Activated naive CD8-positive, alpha-beta T cell treated with anti-CD3 and anti-CD28 coated beads for 36 hours (primary cell): Measurements from ENCODE around the gene NCOR2. TPM values are rescaled to one million over a fixed set of nuclear protein-coding genes. Genes with fewer than 3 reads are reported as not detected.

ENCODE experiments used
- DNase-seq: peaks from one replicate; pipeline ENCODE4 v3.0.0; 2021
- H3K27ac Mint-ChIP-seq: one replicate; pipeline ENCODE4 v1.8.0; 2022; ENCODE audit warnings: mild to moderate bottlenecking, moderate library complexity, mixed read lengths
- H3K27me3 Mint-ChIP-seq: one replicate; pipeline ENCODE4 v1.8.0; 2022; ENCODE audit warnings: mild to moderate bottlenecking, mixed read lengths
- H3K36me3 Mint-ChIP-seq: one replicate; pipeline ENCODE4 v1.8.0; 2021; ENCODE audit warnings: mild to moderate bottlenecking, mixed read lengths
- H3K4me1 Mint-ChIP-seq: one replicate; pipeline ENCODE4 v1.8.0; 2021; ENCODE audit warnings: mixed read lengths
- H3K4me3 Mint-ChIP-seq: one replicate; pipeline ENCODE4 v1.8.0; 2022; ENCODE audit warnings: mild to moderate bottlenecking, moderate library complexity, mixed read lengths
- H3K9me3 Mint-ChIP-seq: one replicate; pipeline ENCODE4 v1.8.0; 2022; ENCODE audit warnings: mixed read lengths
- total RNA-seq, 2 experiments: library from RNA; stranded (reverse); gene quantifications; one replicate each; pipeline ENCODE4 v1.2.3, GENCODE V29; 2021

NCOR2 gene
- total RNA-seq, 2 experiments from 2014 or later: 106 to 112 TPM

GRCh38 chr12:124562018-124562795, 5.2 kb downstream of the NCOR2 start:
- H3K27ac Mint-ChIP-seq: no peak overlapping the region
- H3K4me1 Mint-ChIP-seq: peaks cover 34% of the 10 kb centered on the region
- peaks cover 1% of the 10 kb centered on the region for H3K36me3 Mint-ChIP-seq
- H3K4me3 Mint-ChIP-seq: no peak overlapping the region
- no peak for DNase-seq
- no peaks in the 10 kb centered on the region for H3K9me3 Mint-ChIP-seq
- H3K27me3 Mint-ChIP-seq: no peaks in the 10 kb centered on the region

DNA sequence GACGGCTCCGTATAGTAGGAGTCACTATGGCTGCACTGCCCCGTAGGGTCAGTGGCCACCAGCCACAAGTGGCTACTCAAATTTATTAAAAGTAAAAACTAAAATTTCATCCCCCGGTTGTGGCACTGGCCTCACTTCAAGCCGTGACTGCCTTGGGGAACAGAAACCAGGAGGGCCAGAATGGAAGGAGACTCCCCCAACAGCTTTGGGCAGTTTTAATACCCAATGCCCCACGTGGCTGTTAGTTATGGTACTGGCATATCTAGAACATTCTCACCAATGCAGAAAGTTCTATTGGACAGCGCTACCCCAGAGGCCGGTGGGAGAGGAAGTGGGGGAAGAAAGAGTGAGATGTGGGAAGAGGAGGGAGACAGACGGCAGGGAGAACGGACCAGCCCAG, 6.2 kb downstream of the NCOR2 start:
- DNase-seq: no peak
- no peak overlapping the region for H3K27ac Mint-ChIP-seq
- H3K4me1 Mint-ChIP-seq: peaks cover 35% of the 10 kb centered on the region
- H3K36me3 Mint-ChIP-seq: peaks cover 1% of the 10 kb centered on the region
- H3K9me3 Mint-ChIP-seq: no peaks in the 10 kb centered on the region
- H3K27me3 Mint-ChIP-seq: no peaks in the 10 kb centered on the region
- no peak overlapping the region for H3K4me3 Mint-ChIP-seq

GRCh38 chr12:124560146-124560890, 7.1 kb downstream of the NCOR2 start:
- Mint-ChIP-seq H3K4me3 (no peak overlapping the region), H3K9me3 (no peaks in the 10 kb centered on the region), H3K27me3 (no peaks in the 10 kb centered on the region), H3K27ac (no peak overlapping the region), H3K4me1 (peaks cover 33% of the 10 kb centered on the region), H3K36me3 (peaks cover 1% of the 10 kb centered on the region)
- no peak for DNase-seq

GRCh38 chr12:124559182-124560017, 8.0 kb downstream of the NCOR2 start:
- Mint-ChIP-seq H3K4me1 (peaks cover 36% of the 10 kb centered on the region), H3K36me3 (peaks cover 1% of the 10 kb centered on the region), H3K9me3 (no peaks in the 10 kb centered on the region), H3K4me3 (no peak overlapping the region), H3K27me3 (no peaks in the 10 kb centered on the region), H3K27ac (no peak overlapping the region)
- DNase-seq: no peak

GRCh38 chr12:124558313-124558712, 9.1 kb downstream of the NCOR2 start:
- peaks cover 38% of the 10 kb centered on the region for H3K4me1 Mint-ChIP-seq
- no peaks in the 10 kb centered on the region for H3K9me3 Mint-ChIP-seq
- no peaks in the 10 kb centered on the region for H3K27me3 Mint-ChIP-seq
- DNase-seq: no peak
- no peak overlapping the region for H3K27ac Mint-ChIP-seq
- H3K36me3 Mint-ChIP-seq: peaks cover 3% of the 10 kb centered on the region
- no peak overlapping the region for H3K4me3 Mint-ChIP-seq

- Mint-ChIP-seq H3K9me3 (no peaks in the 10 kb centered on the region), H3K36me3 (peaks cover 3% of the 10 kb centered on the region), H3K27ac (no peak overlapping the region), H3K27me3 (no peaks in the 10 kb centered on the region), H3K4me1 (peaks cover 42% of the 10 kb centered on the region), H3K4me3 (no peak overlapping the region)
- DNase-seq: no peak
Measured at GRCh38 chr12:124557518-124558223, 9.7 kb downstream of the NCOR2 start.

DNA sequence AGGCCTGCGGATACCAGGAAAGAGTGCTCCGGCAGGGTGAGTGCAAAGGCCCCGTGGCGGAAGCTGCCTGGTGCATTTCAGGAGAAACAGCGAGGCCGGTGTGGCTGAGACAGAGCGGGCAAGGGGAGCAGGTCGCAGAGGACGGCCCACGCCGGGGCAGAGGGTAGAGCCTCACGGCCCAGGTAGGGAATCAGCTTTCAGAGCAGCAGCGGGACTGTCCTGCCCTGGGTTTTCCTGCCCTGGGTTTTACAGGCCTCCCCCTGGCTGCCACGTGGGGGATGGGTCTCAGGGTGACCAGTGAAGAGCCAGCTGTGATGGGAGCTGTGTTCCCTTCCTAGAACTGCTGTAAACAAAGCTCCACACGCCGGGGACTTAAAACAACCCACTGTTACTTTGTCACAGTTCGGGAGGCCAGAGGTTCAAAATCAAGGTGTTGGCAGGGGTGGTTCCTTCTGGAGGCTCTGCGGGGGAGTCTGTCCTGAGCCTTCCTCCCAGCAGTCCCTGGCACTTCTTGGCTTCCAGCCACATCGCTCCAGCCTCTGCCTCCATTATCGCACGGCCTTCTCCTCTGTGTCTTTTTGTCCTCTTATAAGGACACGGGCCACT, 10.4 kb downstream of the NCOR2 start:
- Mint-ChIP-seq H3K4me1 (peaks cover 41% of the 10 kb centered on the region), H3K27ac (no peak overlapping the region), H3K4me3 (no peak overlapping the region), H3K36me3 (peaks cover 3% of the 10 kb centered on the region), H3K27me3 (no peaks in the 10 kb centered on the region), H3K9me3 (no peaks in the 10 kb centered on the region)
- no peak for DNase-seq

DNA sequence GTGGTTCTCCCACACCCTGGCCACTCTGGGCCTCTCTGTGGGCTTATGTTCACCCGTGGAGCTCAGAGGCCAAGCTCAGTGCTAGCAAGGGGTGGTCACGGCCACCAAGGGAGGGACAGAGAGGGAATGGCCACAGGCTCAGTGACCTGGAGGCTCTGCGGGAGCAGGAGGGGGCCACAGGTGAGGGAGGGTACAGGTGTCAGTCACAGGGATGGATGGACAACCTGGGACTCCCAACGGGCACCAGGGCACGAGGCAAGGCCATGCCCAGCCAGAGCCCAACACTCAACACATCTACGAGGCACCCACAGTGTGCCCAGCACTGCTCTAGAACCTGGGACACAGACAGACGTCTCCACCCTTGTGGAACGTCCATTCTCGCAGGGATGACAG, 11.3 kb downstream of the NCOR2 start:
- H3K4me1 Mint-ChIP-seq: peaks cover 46% of the 10 kb centered on the region
- no peaks in the 10 kb centered on the region for H3K27me3 Mint-ChIP-seq
- no peak overlapping the region for H3K27ac Mint-ChIP-seq
- no peaks in the 10 kb centered on the region for H3K9me3 Mint-ChIP-seq
- H3K4me3 Mint-ChIP-seq: no peak overlapping the region
- DNase-seq: no peak
- H3K36me3 Mint-ChIP-seq: peaks cover 3% of the 10 kb centered on the region

DNA sequence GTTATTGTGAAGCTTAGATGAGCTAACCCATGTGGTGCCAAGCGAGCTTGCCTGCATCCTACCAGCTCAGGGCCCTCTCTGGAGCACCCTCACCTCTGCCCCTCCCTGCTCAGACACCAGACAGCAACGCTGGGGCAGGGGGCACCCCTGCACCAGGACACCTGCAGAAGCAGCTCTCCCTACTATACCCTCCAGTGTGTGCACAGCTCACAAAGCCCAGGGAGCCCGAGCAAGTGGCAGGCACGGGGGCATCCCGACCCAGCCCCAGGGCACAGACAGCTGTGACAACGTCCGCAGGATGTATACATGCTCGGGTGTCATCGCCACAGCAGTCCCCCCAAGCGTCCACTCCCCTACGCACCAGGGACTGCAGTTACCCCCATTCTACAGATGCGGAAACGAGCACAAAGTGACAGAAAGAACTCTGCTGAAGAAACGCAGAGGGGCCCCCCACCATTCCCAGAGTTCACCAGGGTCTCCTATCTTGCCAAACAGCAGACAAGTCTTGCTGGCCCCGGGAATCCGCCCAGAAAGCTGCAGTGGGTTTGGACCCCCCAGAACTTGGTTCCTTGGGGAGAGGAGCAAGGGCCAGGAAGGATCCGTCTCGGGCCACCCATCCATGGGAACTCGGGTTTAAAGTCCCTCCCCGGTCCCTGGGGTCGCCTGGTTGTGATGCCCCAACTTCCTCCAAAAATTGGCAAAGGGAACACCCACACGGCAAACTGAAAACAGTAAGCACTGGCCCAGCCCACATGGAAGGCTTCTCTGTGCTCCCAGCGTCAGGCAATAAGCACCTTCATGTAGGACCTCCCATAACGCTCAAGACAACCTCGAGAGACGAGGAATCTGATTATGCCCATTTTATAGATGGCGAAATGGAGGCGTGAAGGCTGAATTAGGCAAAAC, 12.0 kb downstream of the NCOR2 start:
- no peak overlapping the region for H3K27ac Mint-ChIP-seq
- no peak overlapping the region for H3K4me3 Mint-ChIP-seq
- no peak for DNase-seq
- H3K27me3 Mint-ChIP-seq: no peaks in the 10 kb centered on the region
- peaks cover 2% of the 10 kb centered on the region for H3K36me3 Mint-ChIP-seq
- H3K4me1 Mint-ChIP-seq: peaks cover 49% of the 10 kb centered on the region
- H3K9me3 Mint-ChIP-seq: no peaks in the 10 kb centered on the region

DNA sequence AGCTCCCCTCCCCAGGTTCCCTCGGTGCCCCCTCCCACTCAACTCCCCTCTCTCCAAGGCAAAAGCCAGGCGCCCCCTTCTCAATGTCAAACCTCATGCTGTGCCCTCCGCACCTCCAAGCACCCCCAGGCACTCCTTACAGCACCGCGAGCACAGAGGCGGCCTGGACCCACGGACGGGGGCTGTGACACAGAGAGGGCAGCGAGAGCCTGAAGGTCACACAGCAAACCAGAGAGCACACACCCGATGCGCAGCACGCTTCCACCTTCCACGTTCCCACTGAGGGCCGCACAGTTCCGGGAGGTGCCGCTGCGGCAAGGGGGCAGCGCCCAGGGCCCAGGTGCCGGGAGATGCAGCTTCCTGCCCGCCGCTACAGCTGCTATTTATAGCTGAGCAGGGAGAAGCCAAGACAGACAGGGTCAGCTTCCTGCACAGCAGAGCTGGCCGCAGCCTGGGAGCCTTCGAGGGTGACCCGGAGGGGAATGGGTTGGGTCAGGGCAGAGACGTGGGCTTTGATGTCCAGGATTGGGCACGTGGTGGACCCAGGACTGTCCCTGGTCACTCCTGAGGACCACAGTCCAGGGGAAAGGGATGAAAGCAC, 12.9 kb downstream of the NCOR2 start:
- H3K36me3 Mint-ChIP-seq: peaks cover 2% of the 10 kb centered on the region
- H3K27ac Mint-ChIP-seq: no peak overlapping the region
- H3K27me3 Mint-ChIP-seq: no peaks in the 10 kb centered on the region
- H3K9me3 Mint-ChIP-seq: no peaks in the 10 kb centered on the region
- H3K4me1 Mint-ChIP-seq: peaks cover 56% of the 10 kb centered on the region
- DNase-seq: no peak
- H3K4me3 Mint-ChIP-seq: no peak overlapping the region

DNA sequence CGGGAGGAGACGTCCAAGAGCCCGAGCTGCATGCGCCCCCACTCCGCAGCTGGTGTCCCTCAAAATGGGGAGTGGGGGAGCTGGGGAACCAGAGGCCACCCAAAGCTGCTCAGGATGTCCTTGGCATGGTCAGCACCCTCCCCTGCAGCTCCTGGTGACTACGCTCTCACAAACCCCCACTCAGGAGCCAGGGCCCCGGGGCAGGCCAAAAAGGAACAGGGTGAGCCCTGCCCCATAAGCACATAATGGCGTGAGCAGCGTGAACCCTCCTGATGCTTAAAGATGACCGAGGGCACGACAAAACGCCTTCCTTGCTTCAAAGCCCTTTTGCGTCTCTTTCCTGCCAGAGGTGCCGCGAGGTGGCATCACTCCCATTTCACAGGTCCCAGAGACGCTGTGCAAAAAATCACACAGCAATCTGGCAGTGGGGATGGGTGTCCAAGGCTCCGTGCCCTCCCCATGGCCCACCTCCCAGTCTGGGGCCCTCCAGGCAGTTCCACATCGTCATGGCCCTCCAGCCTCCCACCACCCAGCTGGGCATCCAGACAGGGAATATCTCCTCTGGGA, 13.5 kb downstream of the NCOR2 start:
- Mint-ChIP-seq H3K36me3 (peaks cover 2% of the 10 kb centered on the region), H3K4me3 (peak overlapping the region; percentile 22), H3K27me3 (no peaks in the 10 kb centered on the region), H3K9me3 (no peaks in the 10 kb centered on the region), H3K4me1 (peaks cover 57% of the 10 kb centered on the region), H3K27ac (no peak overlapping the region)
- DNase-seq: no peak

DNA sequence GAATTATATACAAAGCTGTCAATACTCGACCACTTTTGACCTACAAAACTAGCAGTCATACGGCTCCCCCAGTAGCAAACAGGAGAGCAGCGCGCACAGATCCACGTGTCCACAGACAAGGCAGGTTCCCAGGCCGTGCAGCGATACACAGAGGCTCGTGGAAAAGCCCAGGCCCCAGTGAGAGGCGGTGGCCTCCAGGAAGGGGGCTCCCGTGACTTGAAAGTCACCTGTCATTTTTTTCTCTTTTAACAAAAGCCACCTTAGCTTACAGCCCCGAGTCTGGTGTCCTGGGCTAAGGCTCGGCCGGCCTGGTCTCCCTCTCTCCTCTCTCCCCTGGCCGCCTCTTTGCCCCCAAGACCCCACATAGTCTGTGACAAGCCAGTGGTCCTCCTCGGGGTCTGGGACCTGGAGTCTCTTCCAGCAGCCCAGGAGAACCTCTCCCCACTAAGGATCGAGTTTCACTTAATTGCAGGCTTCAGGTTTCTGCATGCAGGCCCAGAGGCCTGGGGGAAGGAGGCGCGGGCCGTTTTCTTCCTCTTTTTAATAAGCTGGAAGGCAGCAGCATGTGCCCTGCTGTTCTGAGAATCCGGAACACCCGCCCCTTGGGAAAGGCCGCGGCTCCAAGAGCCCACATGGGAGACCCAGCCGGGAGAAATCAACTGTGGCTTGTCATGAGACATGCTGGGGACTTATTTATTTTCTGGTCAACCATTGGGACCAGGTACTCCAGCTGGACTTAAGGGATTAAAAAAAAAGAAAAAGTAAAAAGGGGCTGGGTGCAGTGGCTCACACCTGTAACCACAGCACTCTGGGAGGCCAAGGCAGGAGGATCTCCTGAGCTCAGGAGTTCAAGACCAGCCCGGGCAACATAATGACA, 15.9 kb downstream of the NCOR2 start:
- H3K4me3 Mint-ChIP-seq: no peak overlapping the region
- peaks cover 8% of the 10 kb centered on the region for H3K36me3 Mint-ChIP-seq
- DNase-seq: no peak
- no peaks in the 10 kb centered on the region for H3K27me3 Mint-ChIP-seq
- H3K4me1 Mint-ChIP-seq: peaks cover 71% of the 10 kb centered on the region
- H3K9me3 Mint-ChIP-seq: no peaks in the 10 kb centered on the region
- H3K27ac Mint-ChIP-seq: no peak overlapping the region
